Bone marrow (tissue), 2 donors: ENCODE results near the gene AFF3.

ENCODE experiments used
- DNase-seq, 2 donors: peaks; one replicate each; lab custom pipeline; 2025; lab: John Stamatoyannopoulos, UW

AFF3 gene

GRCh38 chr2:99822474-99823207, 319.7 kb downstream of the AFF3 start:
- DNase-seq = no peak

GRCh38 chr2:99821984-99822383, 320.4 kb downstream of the AFF3 start:
- DNase-seq = no peak

GRCh38 chr2:99821572-99821971, 320.8 kb downstream of the AFF3 start:
- DNase-seq = no peak

- DNase-seq = no peak
These were observed 321.4 kb downstream of the AFF3 start for GRCh38 chr2:99821039-99821438.

GRCh38 chr2:99819766-99820165, 322.6 kb downstream of the AFF3 start:
- no peak for DNase-seq

GRCh38 chr2:99818842-99819241, 323.5 kb downstream of the AFF3 start:
- no peak for DNase-seq

GRCh38 chr2:99816908-99817307, 325.5 kb downstream of the AFF3 start:
- no peak for DNase-seq

- no peak for DNase-seq
These were observed 330.0 kb downstream of the AFF3 start for GRCh38 chr2:99812426-99812825.

- no peak for DNase-seq
These were observed 330.8 kb downstream of the AFF3 start for GRCh38 chr2:99811544-99811943.

- DNase-seq = no peak
These were observed 332.2 kb downstream of the AFF3 start for GRCh38 chr2:99810225-99810624.

GRCh38 chr2:99809259-99809900, 333.0 kb downstream of the AFF3 start:
- DNase-seq = no peak

- no peak for DNase-seq
These were observed 333.8 kb downstream of the AFF3 start for GRCh38 chr2:99808361-99809200.

GRCh38 chr2:99806758-99807157, 335.6 kb downstream of the AFF3 start:
- no peak for DNase-seq

GRCh38 chr2:99805930-99806476, 336.4 kb downstream of the AFF3 start:
- DNase-seq = no peak

- no peak for DNase-seq
These were observed 338.5 kb downstream of the AFF3 start for GRCh38 chr2:99803846-99804245.

- DNase-seq = no peak
These were observed 339.7 kb downstream of the AFF3 start for GRCh38 chr2:99802734-99803133.

GRCh38 chr2:99801327-99801901, 341.0 kb downstream of the AFF3 start:
- no peak for DNase-seq

GRCh38 chr2:99797475-99797874, 344.9 kb downstream of the AFF3 start:
- DNase-seq = no peak

GRCh38 chr2:99794414-99794813, 348.0 kb downstream of the AFF3 start:
- DNase-seq = no peak

- no peak for DNase-seq
These were observed 349.4 kb downstream of the AFF3 start for GRCh38 chr2:99793022-99793421.

- DNase-seq = no peak
These were observed 352.5 kb downstream of the AFF3 start for GRCh38 chr2:99789849-99790248.

- no peak for DNase-seq
These were observed 354.5 kb downstream of the AFF3 start for GRCh38 chr2:99787769-99788382.
